KOPT-K1 (cell line): ENCODE data around the gene ITGAD.

Experiments used
- H3K27ac ChIP-seq: fragments of 200-600 bp; sonication (generic); 2 replicates; pipeline ENCODE4 v1.5.1; 2016; ENCODE audit warnings: antibody characterized with exemption, mild to moderate bottlenecking, low read depth, low read length; ENCODE audit not compliant: poor library complexity, severe bottlenecking
- H3K36me3 ChIP-seq: fragments of 200-600 bp; sonication (generic); 2 replicates; pipeline ENCODE4 v1.5.1; 2017; ENCODE audit warnings: antibody characterized with exemption, mild to moderate bottlenecking, low read length, moderate library complexity; ENCODE audit not compliant: insufficient read depth
- H3K9me3 ChIP-seq: fragments of 200-600 bp; sonication (generic); 2 replicates; pipeline ENCODE4 v1.5.1; 2017; ENCODE audit warnings: antibody characterized with exemption, low read length, mild to moderate bottlenecking; ENCODE audit not compliant: insufficient read depth, poor library complexity, severe bottlenecking

Gene ITGAD

GRCh38 chr16:31361201-31362110 lies 31.7 kb upstream of the ITGAD start:
- no peaks in the 10 kb centered on the region for H3K36me3 ChIP-seq
- H3K27ac ChIP-seq, result no peak overlapping the region
- H3K9me3 ChIP-seq, result no peaks in the 10 kb centered on the region

DNA sequence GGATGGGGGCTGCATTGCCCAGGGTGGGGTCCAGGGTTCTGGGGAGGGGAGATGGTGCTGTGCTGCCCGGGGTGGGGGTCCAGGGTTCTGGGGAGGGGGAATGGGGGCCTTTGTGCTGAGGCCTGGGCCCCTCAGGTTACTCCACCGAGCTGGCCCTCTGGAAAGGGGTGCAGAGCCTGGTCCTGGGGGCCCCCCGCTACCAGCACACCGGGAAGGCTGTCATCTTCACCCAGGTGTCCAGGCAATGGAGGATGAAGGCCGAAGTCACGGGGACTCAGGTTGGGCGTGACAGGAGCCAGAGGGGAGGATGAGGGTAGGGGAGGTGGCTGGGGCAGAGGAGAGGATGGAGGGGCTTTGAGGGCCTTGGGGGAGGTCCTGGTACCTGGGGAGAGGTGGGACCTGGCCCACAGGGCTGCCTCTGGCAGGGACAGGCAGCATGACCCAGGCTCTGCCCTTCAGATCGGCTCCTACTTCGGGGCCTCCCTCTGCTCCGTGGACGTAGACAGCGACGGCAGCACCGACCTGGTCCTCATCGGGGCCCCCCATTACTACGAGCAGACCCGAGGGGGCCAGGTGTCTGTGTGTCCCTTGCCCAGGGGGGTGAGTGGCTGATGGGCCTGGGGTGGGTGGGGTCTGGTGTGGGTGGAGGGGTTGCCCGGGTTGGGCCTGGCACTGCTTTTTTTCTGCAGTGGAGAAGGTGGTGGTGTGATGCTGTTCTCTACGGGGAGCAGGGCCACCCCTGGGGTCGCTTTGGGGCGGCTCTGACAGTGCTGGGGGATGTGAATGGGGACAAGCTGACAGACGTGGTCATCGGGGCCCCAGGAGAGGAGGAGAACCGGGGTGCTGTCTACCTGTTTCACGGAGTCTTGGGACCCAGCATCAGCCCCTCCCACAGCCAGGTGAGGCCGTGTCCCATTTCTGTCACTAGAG lies 30.4 kb upstream of the ITGAD start:
- Histone ChIP-seq H3K36me3 (no peaks in the 10 kb centered on the region), H3K27ac (no peak overlapping the region), H3K9me3 (no peaks in the 10 kb centered on the region)

- H3K27ac ChIP-seq, result no peak overlapping the region
- H3K36me3 ChIP-seq, result no peaks in the 10 kb centered on the region
- no peaks in the 10 kb centered on the region for H3K9me3 ChIP-seq
Observed at GRCh38 chr16:31363721-31364120, 29.4 kb upstream of the ITGAD start.

DNA sequence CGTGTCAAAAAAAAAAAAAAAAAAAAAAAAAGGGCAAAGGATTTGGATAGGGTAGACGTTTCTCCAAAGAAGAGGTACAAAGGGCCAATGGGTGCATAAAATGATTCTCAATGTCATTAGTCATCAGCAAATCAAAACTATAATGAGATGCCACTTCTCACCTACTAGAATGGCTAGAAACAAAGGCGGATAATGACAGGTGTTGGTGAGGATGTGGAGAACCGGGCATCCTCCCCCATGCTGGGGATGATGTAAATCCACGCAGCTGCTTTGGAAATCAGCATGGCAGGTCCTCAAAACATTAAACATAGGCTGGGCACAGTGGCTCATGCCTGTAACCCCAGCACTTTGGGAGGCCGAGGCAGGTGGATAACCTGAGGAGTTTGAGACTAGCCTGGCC lies 28.7 kb upstream of the ITGAD start:
- H3K36me3 ChIP-seq, result no peaks in the 10 kb centered on the region
- no peaks in the 10 kb centered on the region for H3K9me3 ChIP-seq
- no peak overlapping the region for H3K27ac ChIP-seq

DNA sequence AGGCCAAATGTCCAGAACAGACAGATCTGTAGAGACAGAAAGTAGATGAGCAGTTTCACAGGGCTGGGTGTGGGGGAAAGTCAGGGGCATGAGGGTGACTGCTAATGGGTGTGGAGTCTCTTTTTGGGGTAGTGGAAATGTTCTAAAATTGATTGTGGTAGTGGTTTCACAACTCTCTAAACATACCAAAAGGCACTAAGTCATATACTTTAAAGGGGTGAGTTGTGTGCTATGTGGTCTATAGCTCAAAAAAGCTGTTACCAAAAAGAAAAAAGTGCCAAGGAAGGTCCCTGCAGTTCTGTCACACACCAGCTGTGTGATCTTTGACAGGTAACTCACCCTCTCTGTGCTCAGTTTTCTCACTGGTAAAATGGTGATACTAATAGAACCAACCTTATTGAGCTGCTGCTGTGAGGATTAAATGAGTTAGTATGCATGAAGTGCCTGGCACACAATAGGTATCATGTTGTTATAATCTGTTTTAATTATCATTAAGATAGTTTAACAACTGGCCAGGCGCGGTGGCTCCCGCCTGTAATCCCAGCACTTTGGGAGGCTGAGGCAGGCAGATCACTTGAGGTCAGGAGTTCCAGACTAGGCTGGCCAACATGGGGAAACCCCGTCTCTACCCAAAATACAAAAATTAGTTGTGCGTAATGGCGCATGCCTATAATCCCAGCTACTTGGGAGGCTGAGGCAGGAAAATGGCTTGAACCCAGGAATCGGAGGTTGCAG lies 27.8 kb upstream of the ITGAD start:
- H3K9me3 ChIP-seq, result no peaks in the 10 kb centered on the region
- H3K27ac ChIP-seq, result no peak overlapping the region

DNA sequence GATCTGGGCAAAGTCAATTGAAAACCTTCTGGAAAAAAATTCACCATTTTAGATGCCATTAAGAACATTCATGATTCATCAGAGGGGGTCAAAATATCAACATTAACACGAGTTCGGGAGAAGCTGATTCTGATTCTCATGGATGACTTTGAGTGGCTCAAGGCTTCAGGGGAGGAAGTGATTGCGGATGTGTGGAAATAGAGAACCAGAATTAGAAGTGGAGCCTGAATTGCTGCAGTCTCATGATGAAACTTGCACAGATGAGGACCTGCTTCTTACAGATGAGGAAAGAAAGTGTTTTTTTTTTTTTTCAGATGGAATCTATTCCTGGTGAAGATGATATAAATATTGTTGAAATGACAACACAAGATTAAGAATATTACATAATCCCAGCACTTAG lies 25.3 kb upstream of the ITGAD start:
- no peaks in the 10 kb centered on the region for H3K9me3 ChIP-seq
- H3K36me3 ChIP-seq, result no peaks in the 10 kb centered on the region
- no peak overlapping the region for H3K27ac ChIP-seq

More for the DNA sequence above, 27.8 kb upstream of the ITGAD start:
- no peaks in the 10 kb centered on the region for H3K36me3 ChIP-seq

DNA sequence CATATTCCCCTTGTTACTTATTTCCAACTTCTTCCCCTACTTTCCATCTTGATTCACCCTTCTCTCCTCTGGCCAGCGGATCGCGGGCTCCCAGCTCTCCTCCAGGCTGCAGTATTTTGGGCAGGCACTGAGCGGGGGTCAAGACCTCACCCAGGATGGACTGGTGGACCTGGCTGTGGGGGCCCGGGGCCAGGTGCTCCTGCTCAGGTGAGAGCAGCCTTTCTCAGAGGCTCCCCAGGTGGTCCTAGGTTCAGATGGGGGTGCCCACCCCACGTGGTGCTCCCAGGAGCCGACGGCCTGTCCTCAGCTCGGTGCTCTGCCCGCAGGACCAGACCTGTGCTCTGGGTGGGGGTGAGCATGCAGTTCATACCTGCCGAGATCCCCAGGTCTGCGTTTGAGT lies 22.1 kb upstream of the ITGAD start:
- H3K36me3 ChIP-seq, result no peaks in the 10 kb centered on the region

DNA sequence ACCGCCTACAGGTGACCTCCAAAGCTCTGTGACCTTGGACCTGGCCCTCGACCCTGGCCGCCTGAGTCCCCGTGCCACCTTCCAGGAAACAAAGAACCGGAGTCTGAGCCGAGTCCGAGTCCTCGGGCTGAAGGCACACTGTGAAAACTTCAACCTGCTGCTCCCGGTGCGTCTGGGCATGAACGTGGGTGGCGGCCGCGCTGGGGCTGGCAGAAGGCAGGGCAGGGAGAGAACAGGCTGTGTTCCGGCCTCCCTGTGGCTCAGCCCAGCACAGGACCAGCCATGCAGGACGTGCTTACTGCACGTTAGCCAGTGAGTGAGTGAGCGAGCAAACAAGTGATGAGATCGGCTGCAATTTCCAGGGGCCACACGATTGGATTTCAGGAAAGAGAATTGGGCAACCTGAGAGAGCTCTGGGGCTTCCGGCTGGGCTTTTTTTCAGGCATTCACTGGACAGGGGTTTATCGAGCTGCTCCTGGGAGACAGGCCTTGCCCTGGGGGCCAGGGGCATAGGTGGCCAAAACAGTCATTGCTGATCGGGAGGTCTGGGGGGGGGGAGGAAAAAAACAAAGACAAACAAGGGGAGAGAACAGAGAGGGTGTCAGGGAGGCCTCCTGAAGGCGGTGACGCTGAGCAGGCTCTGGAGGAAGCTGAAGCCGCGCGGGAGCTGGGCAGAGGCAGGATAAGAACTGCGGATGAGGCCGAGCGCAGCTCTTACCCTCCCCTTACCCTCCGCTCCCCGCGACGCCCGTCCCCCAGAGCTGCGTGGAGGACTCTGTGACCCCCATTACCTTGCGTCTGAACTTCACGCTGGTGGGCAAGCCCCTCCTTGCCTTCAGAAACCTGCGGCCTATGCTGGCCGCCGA lies 21.3 kb upstream of the ITGAD start:
- no peak overlapping the region for H3K27ac ChIP-seq
- no peaks in the 10 kb centered on the region for H3K36me3 ChIP-seq
- H3K9me3 ChIP-seq, result peaks cover 4% of the 10 kb centered on the region

More for the DNA sequence above, 22.1 kb upstream of the ITGAD start:
- H3K27ac ChIP-seq, result no peak overlapping the region
- H3K9me3 ChIP-seq, result peaks cover 4% of the 10 kb centered on the region

GRCh38 chr16:31373235-31373634 lies 19.9 kb upstream of the ITGAD start:
- Histone ChIP-seq H3K9me3 (peaks cover 4% of the 10 kb centered on the region), H3K36me3 (no peaks in the 10 kb centered on the region), H3K27ac (no peak overlapping the region)

DNA sequence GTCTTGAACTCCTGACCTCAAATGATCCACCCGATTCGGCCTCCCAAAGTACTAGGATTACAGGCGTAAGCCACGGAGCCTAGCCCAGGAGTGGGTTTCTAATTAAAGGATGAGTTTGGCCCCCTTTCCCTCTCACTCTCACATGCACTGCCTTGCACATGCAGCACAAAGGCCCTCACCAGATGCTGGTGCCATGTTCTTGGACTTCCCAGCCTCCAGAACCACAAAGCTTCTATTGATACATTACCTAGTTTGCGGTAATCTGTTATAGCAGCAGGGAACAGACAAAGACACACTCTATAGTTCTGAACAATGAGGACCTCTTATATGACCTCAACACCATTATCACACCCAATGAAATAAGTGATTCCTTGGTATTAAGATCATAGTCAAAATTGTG lies 17.9 kb upstream of the ITGAD start:
- H3K27ac ChIP-seq, result no peak overlapping the region
- H3K9me3 ChIP-seq, result peaks cover 4% of the 10 kb centered on the region
- H3K36me3 ChIP-seq, result no peaks in the 10 kb centered on the region

DNA sequence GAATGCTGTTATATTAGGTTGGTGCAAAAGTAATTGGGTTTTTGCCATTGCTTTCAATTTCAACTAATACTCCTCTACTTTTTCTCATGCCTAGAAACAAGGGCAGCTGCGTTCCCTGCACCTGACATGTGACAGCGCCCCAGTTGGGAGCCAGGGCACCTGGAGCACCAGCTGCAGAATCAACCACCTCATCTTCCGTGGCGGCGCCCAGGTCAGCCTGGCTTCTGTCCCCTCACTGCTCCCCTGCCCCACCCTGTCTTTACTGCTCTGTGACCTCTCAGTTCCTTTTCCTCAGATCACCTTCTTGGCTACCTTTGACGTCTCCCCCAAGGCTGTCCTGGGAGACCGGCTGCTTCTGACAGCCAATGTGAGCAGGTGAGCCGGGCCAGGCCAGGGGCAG lies 16.4 kb upstream of the ITGAD start:
- peaks cover 4% of the 10 kb centered on the region for H3K9me3 ChIP-seq
- no peaks in the 10 kb centered on the region for H3K36me3 ChIP-seq
- H3K27ac ChIP-seq, result no peak overlapping the region

DNA sequence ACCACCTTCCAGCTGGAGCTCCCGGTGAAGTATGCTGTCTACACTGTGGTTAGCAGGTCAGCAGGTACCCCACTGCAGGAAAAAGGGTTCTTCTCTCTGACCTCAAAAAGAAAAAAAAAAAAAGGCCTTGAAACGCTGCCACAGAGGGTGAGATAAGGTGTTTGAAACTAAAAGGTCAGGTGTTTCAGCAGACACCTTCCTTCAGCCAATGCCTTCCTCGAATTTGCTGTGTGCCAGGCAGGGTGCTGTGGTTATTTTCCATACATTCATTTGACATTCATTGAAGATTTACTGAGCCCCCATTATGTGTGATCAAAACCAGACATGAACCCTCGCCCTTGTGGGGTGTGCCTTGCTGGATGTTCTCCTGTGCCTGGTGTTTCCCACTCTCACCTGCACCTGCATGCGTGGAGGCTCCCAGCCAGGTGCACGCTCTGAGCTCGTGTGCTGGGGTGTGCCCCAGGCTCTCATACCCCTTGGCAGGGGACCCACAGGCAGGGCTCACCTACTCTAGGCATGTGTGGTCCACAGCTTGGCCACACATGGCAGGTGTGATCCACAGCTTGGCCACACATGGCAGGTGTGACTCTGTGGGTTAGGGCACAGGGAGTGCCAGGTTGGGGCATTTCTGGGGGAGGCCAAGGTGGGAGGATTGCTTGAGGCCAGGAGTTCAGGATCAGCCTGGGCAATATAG lies 15.8 kb upstream of the ITGAD start:
- no peaks in the 10 kb centered on the region for H3K36me3 ChIP-seq

DNA sequence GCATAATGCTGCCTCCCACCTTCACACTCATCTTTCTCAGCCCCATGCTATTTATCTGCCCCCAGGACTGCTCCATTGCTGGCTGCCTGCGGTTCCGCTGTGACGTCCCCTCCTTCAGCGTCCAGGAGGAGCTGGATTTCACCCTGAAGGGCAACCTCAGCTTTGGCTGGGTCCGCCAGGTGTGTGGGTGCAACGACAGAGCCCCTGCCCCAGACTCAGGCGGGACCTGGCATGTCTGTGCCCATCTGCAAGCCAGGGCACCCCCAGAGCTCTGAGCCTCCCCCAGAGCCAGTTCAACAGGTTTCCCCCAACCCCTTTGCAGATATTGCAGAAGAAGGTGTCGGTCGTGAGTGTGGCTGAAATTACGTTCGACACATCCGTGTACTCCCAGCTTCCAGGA lies 12.9 kb upstream of the ITGAD start:
- no peaks in the 10 kb centered on the region for H3K36me3 ChIP-seq
- H3K27ac ChIP-seq, result no peak overlapping the region
- H3K9me3 ChIP-seq, result peaks cover 3% of the 10 kb centered on the region

More for the DNA sequence above, 15.8 kb upstream of the ITGAD start:
- H3K27ac ChIP-seq, result no peak overlapping the region
- peaks cover 4% of the 10 kb centered on the region for H3K9me3 ChIP-seq
